Heart right ventricle (tissue), 16 donors: ENCODE measurements around the gene TMEM271. TPM values are rescaled to one million over a fixed set of nuclear protein-coding genes. Genes with fewer than 3 reads are reported as not detected.
"Not testable (repeated sequence)": the region's sequence is repeated elsewhere in the genome, so short reads cannot be mapped to it uniquely, and the experiment has no call there.

Experiments
- ATAC-seq, 8 donors: fragments of 200-7000 bp; cut with Tn5 transposase; one replicate each; pipeline ENCODE4 v1.9.1; 2020; ENCODE audit warnings: mild to moderate bottlenecking in 8 of 8, moderate library complexity in 8 of 8, moderate number of reproducible peaks in 1 of 8
- DNase-seq, 2 donors: peaks; one replicate each; pipeline ENCODE4 v3.0.0-alpha.2; 2020
- H3K27ac ChIP-seq, 10 donors: fragments of 200-600 bp; sonication (generic) in 2 of 10; one replicate each; pipeline versions ENCODE4 v1.5.0 to v1.8.0; 2020 to 2022; ENCODE audit warnings: mild to moderate bottlenecking in 3 of 10
- H3K27me3 ChIP-seq, 7 donors: fragments of 200-600 bp; one replicate each; pipeline ENCODE4 v1.8.0; 2021 to 2022; ENCODE audit warnings: mild to moderate bottlenecking in 2 of 7
- H3K36me3 ChIP-seq, 9 donors: fragments of 200-600 bp; sonication (generic) in 1 of 9; one replicate each; pipeline versions ENCODE4 v1.5.0 to v1.8.0; 2020 to 2022; ENCODE audit warnings: mild to moderate bottlenecking in 2 of 9
- H3K4me1 ChIP-seq, 9 donors: fragments of 200-600 bp; sonication (generic) in 1 of 9; one replicate each; pipeline versions ENCODE4 v1.5.0 to v1.8.0; 2020 to 2022; ENCODE audit warnings: mild to moderate bottlenecking in 4 of 9
- H3K4me3 ChIP-seq, 10 donors: fragments of 200-600 bp; sonication (generic) in 2 of 10; one replicate each; pipeline versions ENCODE4 v1.5.0 to v1.8.0; 2020 to 2022; ENCODE audit warnings: mild to moderate bottlenecking in 7 of 10, moderate library complexity in 2 of 10
- H3K9me3 ChIP-seq, 11 donors: fragments of 200-600 bp in 10 of 11; sonication (generic) in 2 of 11; one replicate each; pipeline versions ENCODE4 v1.5.0 to v1.8.0; 2013 to 2022; ENCODE audit warnings: mild to moderate bottlenecking in 2 of 11, control low read depth in 1 of 11, moderate library complexity in 1 of 11
- CTCF ChIP-seq, 9 donors: fragments of 200-600 bp; sonication (generic) in 2 of 9; IDR thresholded peaks; one replicate each; pipeline versions ENCODE4 v1.5.0 to v1.8.0; 2021 to 2022; ENCODE audit warnings: antibody characterized with exemption in 9 of 9, mild to moderate bottlenecking in 5 of 9, moderate library complexity in 1 of 9
- WGBS, 2 donors: extraction: QIAGEN DNeasy Blood & Tissue Kit; methylation state at CpG; one replicate each; pipeline ENCODE4 v1.1.7; 2013; ENCODE audit warnings: inconsistent platforms in 1 of 2; 5-methylcytosine and 5-hydroxymethylcytosine counted together
- intact Hi-C, 10 donors: fragments of 100-400 bp; cut with DNase I; formaldehyde crosslinking; loops; one replicate each; pipeline versions ENCODE4 v1.11.1 to v1.14.2; 2022
- polyA plus RNA-seq, 2 donors: library from polyadenylated mRNA; stranded (reverse); fragments of 200-250 nt; gene quantifications; one replicate each; pipeline ENCODE4 v1.2.3, GENCODE V29; 2013
- total RNA-seq, 10 donors: library from RNA; stranded (reverse); fragmentation: NEBNext Ultra II Directional in 3 of 10; extraction: Animal tissue kit (Norgen Biotek cat#: 25700) in 3 of 10; gene quantifications; one replicate each; pipeline versions ENCODE4 v1.2.1 to v1.2.4, GENCODE V29; 2021 to 2023
- donor health status: Arrhythmogenic right ventricular cardiomyopathy.
- donor health status: ischemic (EF 13 %, LVEDD 7.1; RV severe dilation, severe dysfunction).
- donor health status: healthy with polysubstance abuse.
- donor health status: DM: no; HTN: yes; CAD: no.
- donor health status: DM: no; HTN: no; CAD: no.
- donor health status: ischemic (EF 25% LVEDD 6.9; RV normal size, moderate dysfunction).
- donor health status: ischemic (EF 25% LVEDD 5.7; RV mildly dilated, moderate dysfunction).
- donor health status: healthy.
- donor health status: DM: yes; HTN: yes; CAD: no.
- donor health status: Ischemic cardiomyopathy.
- donor health status: ischemic (EF 35%, LVEDD 5.7; RV mildly dilated, moderate dysfunction).
- donor health status: nonischemic (EF 11% LVEDD 7.7; RV severe dilation, severe dysfunction).
- donor health status: DM: yes; HTN: yes; CAD: no.
- donor health status: PGD.
- donor health status: ischemic (EF 29% LVEDD 5.4; RV normal size, mild dysfunction).
- donor health status: nonischemic (EF 23%, LVEDD 6.1; RV moderate dilation, normal function).

The TMEM271 gene
- total and polyA plus RNA-seq, 12 donors, result not detected

GRCh38 chr4:552019-552418, 24.1 kb downstream of the TMEM271 start:
- Histone ChIP-seq H3K27me3 (peaks cover 0 to 39% (median 11%) of the 10 kb centered on the region in 7 donors), H3K4me1 (no peaks in the 10 kb centered on the region), H3K27ac (no peak overlapping the region), H3K36me3 (no peaks in the 10 kb centered on the region), H3K4me3 (no peak overlapping the region), H3K9me3 (no peaks in the 10 kb centered on the region)
- no peak for DNase-seq
- ATAC-seq, result no peak
- 76 to 78% methylated on average over 5 of the region's 5 CpGs for WGBS, 2 donors
- intact Hi-C loops, result no loop called here
- no peak for TF ChIP-seq CTCF (IDR thresholded peaks at IDR 0.05)

- H3K27ac ChIP-seq, ATAC-seq, H3K4me1 ChIP-seq, H3K4me3 ChIP-seq, H3K36me3 ChIP-seq, DNase-seq, intact Hi-C loops, H3K9me3 ChIP-seq: not testable (repeated sequence)
- 93 to 94% methylated on average over 18 to 25 of the region's 27 CpGs for WGBS, 2 donors
- H3K27me3 ChIP-seq, result peaks cover 0 to 39% (median 11%) of the 10 kb centered on the region in 7 donors
These were observed 25.8 kb downstream of the TMEM271 start for GRCh38 chr4:550268-550667.

GRCh38 chr4:548976-549375, 27.1 kb downstream of the TMEM271 start:
- 22 to 32% methylated on average over 8 of the region's 8 CpGs for WGBS, 2 donors
- intact Hi-C loops, result no loop called here

GRCh38 chr4:545612-546011, 30.5 kb downstream of the TMEM271 start:
- Histone ChIP-seq H3K9me3 (no peaks in the 10 kb centered on the region), H3K4me3 (no peak overlapping the region), H3K36me3 (no peaks in the 10 kb centered on the region), H3K27me3 (peaks cover 0 to 14% (median 4%) of the 10 kb centered on the region in 7 donors), H3K4me1 (no peaks in the 10 kb centered on the region), H3K27ac (no peak overlapping the region)
- ATAC-seq (no peak), DNase-seq (no peak)
- no peak for TF ChIP-seq CTCF (IDR thresholded peaks at IDR 0.05)
- WGBS, 2 donors, result 67 to 83% methylated on average over 5 of the region's 5 CpGs
- intact Hi-C loops, result no loop called here

More at GRCh38 chr4:548976-549375, 27.1 kb downstream of the TMEM271 start:
- H3K27ac ChIP-seq, result no peak overlapping the region
- ATAC-seq (no peak), DNase-seq (no peak)
- H3K27me3 ChIP-seq, result peaks cover 0 to 31% (median 4%) of the 10 kb centered on the region in 7 donors
- H3K9me3 ChIP-seq, result no peaks in the 10 kb centered on the region
- H3K4me1 ChIP-seq, result no peaks in the 10 kb centered on the region
- no peaks in the 10 kb centered on the region for H3K36me3 ChIP-seq
- H3K4me3 ChIP-seq, result no peak overlapping the region
- TF ChIP-seq CTCF (IDR thresholded peaks at IDR 0.05), result no peak

GRCh38 chr4:544386-545105, 31.5 kb downstream of the TMEM271 start:
- no peak for ATAC-seq

More at GRCh38 chr4:544386-545105, 31.5 kb downstream of the TMEM271 start:
- Histone ChIP-seq H3K9me3 (no peaks in the 10 kb centered on the region), H3K27me3 (peaks cover 0 to 14% (median 4%) of the 10 kb centered on the region in 7 donors), H3K4me3 (no peak overlapping the region), H3K27ac (no peak overlapping the region), H3K36me3 (peaks cover 0 to 4% (median 0%) of the 10 kb centered on the region in 9 donors), H3K4me1 (no peaks in the 10 kb centered on the region)
- DNase-seq, result no peak
- 82 to 84% methylated on average over 9 of the region's 9 CpGs for WGBS, 2 donors
- intact Hi-C loops, result no loop called here
- TF ChIP-seq CTCF (IDR thresholded peaks at IDR 0.05), result no peak
